Measurements from ENCODE around the gene DUSP14. TPM values are rescaled to one million over a fixed set of nuclear protein-coding genes. Genes with fewer than 3 reads are reported as not detected.

DUSP14 gene
- total and polyA plus RNA-seq, 10 donors, result 2.6 to 16.3 (median 3.8) TPM

DNA sequence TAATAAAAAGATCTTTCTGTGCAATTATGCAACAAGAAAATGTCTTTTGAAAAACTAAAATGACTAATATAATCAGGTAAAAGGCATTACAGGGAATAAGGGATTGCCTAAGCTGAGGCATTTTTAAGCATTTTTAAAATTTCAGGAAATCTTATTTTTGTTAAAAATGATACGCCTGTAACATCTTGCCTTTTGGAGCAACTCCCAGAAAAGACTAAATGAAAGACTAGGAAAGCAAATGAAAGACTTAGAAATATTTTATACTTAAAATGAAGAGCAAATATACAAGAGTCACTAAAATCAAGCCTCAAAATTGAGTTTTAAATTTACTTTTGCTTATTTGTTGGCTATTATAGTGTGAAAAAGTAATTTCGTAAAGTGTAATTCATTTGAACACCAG, 55.8 kb downstream of the DUSP14 start:
- Histone ChIP-seq H3K9me3 (no peaks in the 10 kb centered on the region), H3K27ac (no peak overlapping the region), H3K4me3 (no peak overlapping the region), H3K4me1 (peaks cover 0 to 47% (median 19%) of the 10 kb centered on the region in 6 donors), H3K27me3 (replicated peaks in 1 of 7) (no peaks in the 10 kb centered on the region), H3K36me3 (peaks cover under 1 to 99% (median 31%) of the 10 kb centered on the region in 6 donors)
- DNase-seq, result no peak
- WGBS, 5 donors, result 94 to 100% (median 98%) methylated on average over 2 of the region's 2 CpGs
- TF ChIP-seq, protein P1, sequence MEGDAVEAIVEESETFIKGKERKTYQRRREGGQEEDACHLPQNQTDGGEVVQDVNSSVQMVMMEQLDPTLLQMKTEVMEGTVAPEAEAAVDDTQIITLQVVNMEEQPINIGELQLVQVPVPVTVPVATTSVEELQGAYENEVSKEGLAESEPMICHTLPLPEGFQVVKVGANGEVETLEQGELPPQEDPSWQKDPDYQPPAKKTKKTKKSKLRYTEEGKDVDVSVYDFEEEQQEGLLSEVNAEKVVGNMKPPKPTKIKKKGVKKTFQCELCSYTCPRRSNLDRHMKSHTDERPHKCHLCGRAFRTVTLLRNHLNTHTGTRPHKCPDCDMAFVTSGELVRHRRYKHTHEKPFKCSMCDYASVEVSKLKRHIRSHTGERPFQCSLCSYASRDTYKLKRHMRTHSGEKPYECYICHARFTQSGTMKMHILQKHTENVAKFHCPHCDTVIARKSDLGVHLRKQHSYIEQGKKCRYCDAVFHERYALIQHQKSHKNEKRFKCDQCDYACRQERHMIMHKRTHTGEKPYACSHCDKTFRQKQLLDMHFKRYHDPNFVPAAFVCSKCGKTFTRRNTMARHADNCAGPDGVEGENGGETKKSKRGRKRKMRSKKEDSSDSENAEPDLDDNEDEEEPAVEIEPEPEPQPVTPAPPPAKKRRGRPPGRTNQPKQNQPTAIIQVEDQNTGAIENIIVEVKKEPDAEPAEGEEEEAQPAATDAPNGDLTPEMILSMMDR (IDR thresholded peaks at IDR 0.05 in 8 of 11, conservative IDR thresholded peaks at IDR 0.05 in 3 of 11), result no peak
- TF ChIP-seq POLR2A (IDR thresholded peaks at IDR 0.05) (no peak), POLR2AphosphoS5 (IDR thresholded peaks at IDR 0.05) (no peak)
- intact Hi-C loops (cut with DNase I; ENCODE audit: low total_unique reads), result no loop called here

DNA sequence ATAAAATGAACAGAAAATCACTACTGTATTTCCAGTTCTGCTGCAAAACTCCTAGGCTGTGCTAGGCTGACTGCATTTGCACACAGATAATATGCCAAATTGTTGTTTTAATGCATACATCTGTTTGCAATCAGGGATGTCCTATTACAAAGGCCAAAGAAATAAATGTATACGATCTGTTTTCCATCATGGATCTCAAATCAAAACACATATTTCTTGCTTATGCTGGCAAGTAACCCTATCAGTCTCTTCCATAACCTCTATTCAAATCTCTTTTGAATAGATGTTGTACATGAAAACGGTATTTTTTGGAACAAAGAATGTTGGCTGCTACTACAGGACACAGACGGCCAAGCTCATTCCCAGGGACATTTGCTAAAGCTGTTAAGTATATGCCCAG, 56.6 kb downstream of the DUSP14 start:
- TF ChIP-seq, protein P1 (IDR thresholded peaks at IDR 0.05 in 8 of 11, conservative IDR thresholded peaks at IDR 0.05 in 3 of 11), result no peak
- no peak for TF ChIP-seq POLR2A (IDR thresholded peaks at IDR 0.05)

DNA sequence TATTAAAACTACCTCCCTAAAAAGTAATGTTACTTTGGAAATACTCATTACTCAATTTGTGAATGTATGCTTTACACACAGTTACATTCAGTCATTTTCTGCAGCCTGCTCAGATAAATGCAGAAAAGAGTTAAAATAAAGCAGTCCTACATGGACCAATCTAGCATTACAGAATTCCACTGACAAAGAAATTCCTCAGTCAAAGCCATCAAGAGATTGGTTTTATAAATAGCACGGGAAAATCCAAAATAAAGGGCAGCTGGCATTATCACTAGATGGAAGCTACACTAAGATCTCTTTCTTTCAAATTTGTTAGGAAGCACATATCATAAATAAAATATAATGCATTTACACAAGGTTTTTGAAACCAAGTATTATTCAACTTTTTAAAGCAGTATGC, 58.3 kb downstream of the DUSP14 start:
- peaks cover 0 to 97% (median 16%) of the 10 kb centered on the region in 6 donors for H3K36me3 ChIP-seq

More for the DNA sequence above, 56.6 kb downstream of the DUSP14 start:
- 77 to 89% (median 86%) methylated on average over 3 of the region's 3 CpGs for WGBS, 5 donors
- no peak overlapping the region for H3K27ac ChIP-seq
- peaks cover 0 to 55% (median 25%) of the 10 kb centered on the region in 6 donors for H3K4me1 ChIP-seq
- H3K27me3 ChIP-seq (replicated peaks in 1 of 7), result no peaks in the 10 kb centered on the region
- DNase-seq, result no peak
- H3K9me3 ChIP-seq, result no peaks in the 10 kb centered on the region
- no peak overlapping the region for H3K4me3 ChIP-seq
- intact Hi-C loops (cut with DNase I; ENCODE audit: low total_unique reads), result no loop called here
- H3K36me3 ChIP-seq, result peaks cover 0 to 99% (median 24%) of the 10 kb centered on the region in 6 donors

DNA sequence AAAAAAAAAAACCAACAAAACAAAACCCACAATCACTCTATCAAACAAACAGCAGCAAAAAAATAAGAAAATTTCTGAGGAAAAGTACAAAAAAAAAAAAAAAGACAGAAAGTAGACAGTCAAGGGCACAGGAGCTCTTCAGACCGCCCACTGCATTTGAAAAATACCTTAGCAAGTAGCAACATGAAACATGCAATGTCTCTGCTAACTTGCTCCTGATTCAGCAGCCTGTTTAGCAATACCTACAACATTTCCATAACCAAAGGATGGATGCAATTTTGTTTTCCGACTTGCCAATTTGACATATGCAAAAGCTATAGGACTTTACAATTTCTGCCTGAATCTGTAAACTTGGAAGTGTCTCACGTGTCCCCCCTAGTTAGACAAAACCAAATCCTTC, 62.1 kb downstream of the DUSP14 start:
- no peak for TF ChIP-seq POLR2AphosphoS5 (IDR thresholded peaks at IDR 0.05)
- DNase-seq, result no peak
- Histone ChIP-seq H3K9me3 (no peaks in the 10 kb centered on the region), H3K4me1 (peaks cover 3 to 67% (median 35%) of the 10 kb centered on the region in 6 donors), H3K27me3 (replicated peaks in 1 of 7) (no peaks in the 10 kb centered on the region), H3K4me3 (no peak overlapping the region), H3K27ac (no peak overlapping the region), H3K36me3 (peaks cover 0 to 98% (median 33%) of the 10 kb centered on the region in 6 donors)
- 90 to 93% (median 92%) methylated on average over 3 of the region's 3 CpGs for WGBS, 5 donors
- intact Hi-C loops (cut with DNase I; ENCODE audit: low total_unique reads), result no loop called here

More for the DNA sequence above, 58.3 kb downstream of the DUSP14 start:
- peaks cover 3 to 70% (median 32%) of the 10 kb centered on the region in 6 donors for H3K4me1 ChIP-seq
- intact Hi-C loops (cut with DNase I; ENCODE audit: low total_unique reads), result no loop called here
- no peak overlapping the region for H3K27ac ChIP-seq
- no peak for DNase-seq
- WGBS, 5 donors, result 76 to 88% (median 88%) methylated on average over 1 of the region's 1 CpG
- TF ChIP-seq, protein P1 (IDR thresholded peaks at IDR 0.05 in 8 of 11, conservative IDR thresholded peaks at IDR 0.05 in 3 of 11), result no peak
- TF ChIP-seq POLR2AphosphoS5 (IDR thresholded peaks at IDR 0.05), result no peak
- no peak for TF ChIP-seq POLR2A (IDR thresholded peaks at IDR 0.05)
- no peak overlapping the region for H3K4me3 ChIP-seq
- H3K9me3 ChIP-seq, result no peaks in the 10 kb centered on the region
- no peaks in the 10 kb centered on the region for H3K27me3 ChIP-seq (replicated peaks in 1 of 7)

All from spleen (tissue), 11 donors.